ENCODE measurements around the gene NUP37. TPM values are rescaled to one million over a fixed set of nuclear protein-coding genes. Genes with fewer than 3 reads are reported as not detected.

The NUP37 gene
- total RNA-seq, 4 donors from 2014 or later, result 11.6 to 26.6 (median 19.2) TPM

GRCh38 chr12:102023343-102023930, 96.5 kb downstream of the NUP37 start:
- ATAC-seq, result no peak
- H3K36me3 ChIP-seq, result peaks cover 0 to 16% of the 10 kb centered on the region in 2 donors
- in situ Hi-C loops (cut with MboI; ENCODE audit: low sequenced_read_pairs in 4 of 4), result no loop called here

More at GRCh38 chr12:102023343-102023930, 96.5 kb downstream of the NUP37 start:
- Histone ChIP-seq H3K9me3 (no peaks in the 10 kb centered on the region), H3K27ac (no peak overlapping the region), H3K27me3 (no peaks in the 10 kb centered on the region), H3K4me3 (no peak overlapping the region), H3K4me1 (peaks cover 6 to 7% of the 10 kb centered on the region in 2 donors)
- TF ChIP-seq CTCF (IDR thresholded peaks at IDR 0.05 in 4 of 5, conservative IDR thresholded peaks at IDR 0.05 in 1 of 5) (no peak), POLR2A (IDR thresholded peaks at IDR 0.05) (no peak)
- intact Hi-C loops (cut with DNase I; ENCODE audit: low total_unique reads), result no loop called here
- no peak for DNase-seq

Other genes with a start within 250 kb of the NUP37 start
- gene DRAM1, start 242.5 kb downstream of the NUP37 start, total RNA-seq, result 1 to 10 TPM; 2.9 to 7.2 (median 4.1) TPM
- gene WASHC3, start 58.1 kb downstream of the NUP37 start, total RNA-seq, result 10 to 100 TPM; 44.2 to 81.8 (median 62.2) TPM
- gene PARPBP, start 69 bp upstream of the NUP37 start, total RNA-seq, result 1 to 10 TPM in 2 of 4 donors, under 1 TPM in 2; 0.31 to 3.1 (median 0.89) TPM
- gene PMCH, start 77.7 kb upstream of the NUP37 start, total RNA-seq, result not detected

Data from gastrocnemius medialis (tissue), 4 donors.